CD4-positive, alpha-beta T cell (primary cell): ENCODE data around the gene CLCN1. TPM values are rescaled to one million over a fixed set of nuclear protein-coding genes. Genes with fewer than 3 reads are reported as not detected.

ENCODE experiments used
- ATAC-seq: fragments of 200-7000 bp; cut with Tn5 transposase; one replicate; pipeline ENCODE4 v1.10.0; 2022; ENCODE audit warnings: mild to moderate bottlenecking; ENCODE audit not compliant: poor library complexity
- CTCF ChIA-PET: fragments of 350-600 bp; sonication (Branson Sonifier 250); formaldehyde crosslinking; loops from one replicate; lab custom pipeline; 2021; ENCODE audit warnings: antibody characterized with exemption, inconsistent platforms; lab: Charles Lee
- POLR2A ChIA-PET: fragments of 350-600 bp; sonication (Branson Sonifier 250); formaldehyde crosslinking; loops from one replicate; lab custom pipeline; 2021; ENCODE audit warnings: antibody characterized with exemption, inconsistent platforms; lab: Charles Lee
- DNase-seq, 14 experiments: peaks; one replicate each; pipeline ENCODE4 v3.0.0-alpha.2; 2013 to 2020; ENCODE audit warnings: mixed read lengths in 2 of 14
- H3K27ac ChIP-seq, 2 donors: one replicate each; pipeline versions ENCODE4 v1.5.1 to v1.7.0; 2013; ENCODE audit warnings: low read length in 2 of 2, low read depth in 1 of 2, mild to moderate bottlenecking in 1 of 2
- H3K27me3 ChIP-seq, 2 experiments: 1 replicate in 1 of 2; 2 replicates in 1 of 2; pipeline versions ENCODE4 v1.6.1 to v1.7.0; 2013; ENCODE audit warnings: low read length in 2 of 2, control low read depth in 1 of 2, mild to moderate bottlenecking in 1 of 2, moderate library complexity in 1 of 2; ENCODE audit not compliant: insufficient read depth in 2 of 2, control insufficient read depth in 1 of 2
- H3K36me3 ChIP-seq: one replicate; pipeline ENCODE4 v1.6.1; 2013; ENCODE audit warnings: low read length, control low read depth; ENCODE audit not compliant: insufficient read depth
- H3K4me1 ChIP-seq: one replicate; pipeline ENCODE4 v1.6.1; 2013; ENCODE audit warnings: low read length, control low read depth; ENCODE audit not compliant: insufficient read depth
- H3K4me3 ChIP-seq: one replicate; pipeline ENCODE4 v1.5.1; 2013; ENCODE audit warnings: mild to moderate bottlenecking, low read length, moderate library complexity
- H3K9me3 ChIP-seq, 2 experiments: 1 replicate in 1 of 2; 2 replicates in 1 of 2; pipeline versions ENCODE4 v1.6.1 to v1.7.0; 2013; ENCODE audit warnings: low read length in 2 of 2, mild to moderate bottlenecking in 2 of 2, control low read depth in 1 of 2, moderate library complexity in 1 of 2; ENCODE audit not compliant: control insufficient read depth in 1 of 2, insufficient read depth in 1 of 2
- H3K27ac Mint-ChIP-seq: one replicate; pipeline ENCODE4 v1.8.0; 2020; ENCODE audit warnings: mixed read lengths
- H3K27me3 Mint-ChIP-seq: one replicate; pipeline ENCODE4 v1.8.0; 2021; ENCODE audit warnings: mixed read lengths
- H3K36me3 Mint-ChIP-seq: one replicate; pipeline ENCODE4 v1.8.0; 2021; ENCODE audit warnings: low read depth, mixed read lengths
- H3K4me1 Mint-ChIP-seq: one replicate; pipeline ENCODE4 v1.8.0; 2021; ENCODE audit warnings: low read depth, mixed read lengths
- H3K4me3 Mint-ChIP-seq: one replicate; pipeline ENCODE4 v1.8.0; 2020; ENCODE audit warnings: mild to moderate bottlenecking, mixed read lengths
- H3K9me3 Mint-ChIP-seq: one replicate; pipeline ENCODE4 v1.8.0; 2020; ENCODE audit warnings: mixed read lengths
- intact Hi-C, 2 experiments: fragments of 100-400 bp; cut with DNase I in 1 of 2; cut with micrococcal nuclease in 1 of 2; formaldehyde crosslinking; loops; one replicate each; pipeline versions ENCODE4 v1.15.1 to v1.9.0; 2023 to 2025; cut with DNase I, micrococcal nuclease
- total RNA-seq, 174 experiments: library from RNA in 2 of 174; stranded (reverse) in 2 of 174; gene quantifications; one replicate each; pipeline ENCODE4 v1.2.3 and lab custom pipeline; 2021 to 2026
- TF ChIP-seq, protein P1 (sequence below): fragments of 200-600 bp; IDR thresholded peaks from one replicate; pipeline ENCODE4 v1.8.0; 2022; ENCODE audit warnings: antibody characterized with exemption, mild to moderate bottlenecking

The CLCN1 gene
- total RNA-seq, 2 experiments from 2014 or later = not detected

DNA sequence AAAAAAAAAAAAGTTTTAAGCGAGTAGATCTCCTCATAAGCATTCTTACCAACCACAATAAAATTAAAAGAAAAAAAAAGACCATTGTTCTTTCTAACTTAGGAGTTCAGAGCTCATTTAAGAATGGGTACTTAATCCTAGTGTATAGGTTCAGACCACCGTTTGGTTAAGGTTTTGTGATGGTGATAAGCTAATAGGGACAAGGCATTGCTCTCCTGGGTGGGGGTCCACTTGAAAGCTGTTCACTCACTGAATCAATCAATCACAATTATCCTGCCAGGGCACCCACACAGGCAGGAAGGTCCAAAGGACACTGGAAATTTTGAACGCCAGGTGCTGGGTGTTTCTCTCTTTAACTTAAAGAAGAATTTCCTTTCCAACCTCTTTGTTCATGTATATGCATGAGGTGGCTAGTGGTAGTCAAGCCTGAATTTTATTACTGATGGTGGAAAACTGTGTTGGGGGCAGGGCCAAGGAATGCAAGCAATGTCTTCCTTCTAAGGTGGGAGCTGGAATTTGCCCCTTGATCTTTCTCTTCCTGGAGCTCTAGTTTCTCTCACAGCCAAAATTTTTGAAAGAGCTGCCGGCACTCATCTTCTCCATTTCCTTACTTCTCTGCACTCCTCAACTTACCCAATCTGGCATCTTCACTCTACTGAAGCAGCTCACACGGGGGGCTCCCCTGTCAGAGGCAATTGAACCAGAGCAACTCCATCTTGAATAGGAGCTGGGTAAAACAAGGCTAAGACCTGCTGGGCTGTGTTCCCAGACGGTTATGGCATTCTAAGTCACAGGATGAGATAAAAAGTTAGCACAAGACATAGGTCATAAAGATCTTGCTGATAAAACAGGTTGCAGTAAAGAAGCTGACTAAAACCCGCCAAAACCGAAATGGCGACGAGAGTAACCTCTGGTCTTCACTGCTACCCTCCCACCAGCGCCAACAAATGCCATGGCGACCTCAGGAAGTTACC lies 54.1 kb downstream of the CLCN1 start:
- Histone ChIP-seq H3K36me3 (no peaks in the 10 kb centered on the region), H3K27ac (no peak overlapping the region), H3K4me3 (no peak overlapping the region), H3K9me3 (peaks cover 0 to 3% of the 10 kb centered on the region in 2 experiments), H3K4me1 (peaks cover 31% of the 10 kb centered on the region), H3K27me3 (peaks cover 0 to 5% of the 10 kb centered on the region in 2 experiments)
- ATAC-seq = no peak
- TF ChIP-seq, protein P1, sequence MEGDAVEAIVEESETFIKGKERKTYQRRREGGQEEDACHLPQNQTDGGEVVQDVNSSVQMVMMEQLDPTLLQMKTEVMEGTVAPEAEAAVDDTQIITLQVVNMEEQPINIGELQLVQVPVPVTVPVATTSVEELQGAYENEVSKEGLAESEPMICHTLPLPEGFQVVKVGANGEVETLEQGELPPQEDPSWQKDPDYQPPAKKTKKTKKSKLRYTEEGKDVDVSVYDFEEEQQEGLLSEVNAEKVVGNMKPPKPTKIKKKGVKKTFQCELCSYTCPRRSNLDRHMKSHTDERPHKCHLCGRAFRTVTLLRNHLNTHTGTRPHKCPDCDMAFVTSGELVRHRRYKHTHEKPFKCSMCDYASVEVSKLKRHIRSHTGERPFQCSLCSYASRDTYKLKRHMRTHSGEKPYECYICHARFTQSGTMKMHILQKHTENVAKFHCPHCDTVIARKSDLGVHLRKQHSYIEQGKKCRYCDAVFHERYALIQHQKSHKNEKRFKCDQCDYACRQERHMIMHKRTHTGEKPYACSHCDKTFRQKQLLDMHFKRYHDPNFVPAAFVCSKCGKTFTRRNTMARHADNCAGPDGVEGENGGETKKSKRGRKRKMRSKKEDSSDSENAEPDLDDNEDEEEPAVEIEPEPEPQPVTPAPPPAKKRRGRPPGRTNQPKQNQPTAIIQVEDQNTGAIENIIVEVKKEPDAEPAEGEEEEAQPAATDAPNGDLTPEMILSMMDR = no peak
- DNase-seq = no peak
- Mint-ChIP-seq H3K27me3 (peaks cover 19% of the 10 kb centered on the region), H3K4me1 (peaks cover 36% of the 10 kb centered on the region), H3K27ac (no peak overlapping the region), H3K36me3 (no peaks in the 10 kb centered on the region), H3K4me3 (no peak overlapping the region), H3K9me3 (no peaks in the 10 kb centered on the region)
- intact Hi-C loops = no loop called here
- ChIA-PET POLR2A (interaction anchor here (1.3 kb wide), 1 partner anchor 10 kb away, joined by 4 read pairs; no protein-coding TSS in a partner anchor), CTCF (interaction anchor here (0.6 to 2.1 kb wide), 4 partner anchors 10 to 155 kb away, joined by 3 to 11 read pairs (median 4); no protein-coding TSS in a partner anchor)

DNA sequence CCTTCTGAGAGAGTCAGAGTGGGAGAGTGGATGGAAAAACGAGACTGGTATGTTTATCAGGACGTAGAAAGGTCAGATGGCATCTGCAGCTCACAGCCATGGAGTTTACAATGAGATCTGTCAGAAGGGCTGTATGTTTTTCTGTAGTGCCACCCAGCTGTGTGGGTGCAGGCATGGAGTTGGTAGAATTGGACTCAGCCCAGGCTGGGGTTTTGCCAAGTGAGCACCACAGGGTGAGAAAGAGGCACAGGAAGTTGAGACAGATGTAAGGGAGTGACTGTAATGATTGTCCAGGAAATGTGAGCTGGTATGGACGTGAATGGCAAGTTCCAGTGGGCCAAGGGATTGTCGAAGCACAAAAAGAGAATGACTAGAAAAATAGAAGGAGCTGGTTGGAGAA lies 56.2 kb downstream of the CLCN1 start:
- Histone ChIP-seq H3K27ac (no peak overlapping the region), H3K4me1 (peaks cover 52% of the 10 kb centered on the region), H3K4me3 (no peak overlapping the region), H3K27me3 (no peaks in the 10 kb centered on the region), H3K36me3 (no peaks in the 10 kb centered on the region), H3K9me3 (peaks cover 0 to 3% of the 10 kb centered on the region in 2 experiments)
- TF ChIP-seq, protein P1 = no peak
- intact Hi-C loops = no loop called here
- CTCF ChIA-PET = interaction anchor here (0.6 to 1.2 kb wide), 6 partner anchors 8 to 1063 kb away, joined by 3 to 14 read pairs (median 3); no protein-coding TSS in a partner anchor
- POLR2A ChIA-PET = interaction anchor here (1.2 to 1.6 kb wide), 4 partner anchors 8 to 63 kb away, joined by 3 to 7 read pairs (median 4); partner anchors contain the start of gene ZYX
- Mint-ChIP-seq H3K4me1 (peaks cover 57% of the 10 kb centered on the region), H3K27ac (peak overlapping the region; percentile 24), H3K4me3 (peak overlapping the region; percentile 2), H3K9me3 (no peaks in the 10 kb centered on the region), H3K36me3 (no peaks in the 10 kb centered on the region), H3K27me3 (no peaks in the 10 kb centered on the region)
- peak; percentile 33 to 82 (median 62) for DNase-seq
- ATAC-seq = peak; percentile 45

DNA sequence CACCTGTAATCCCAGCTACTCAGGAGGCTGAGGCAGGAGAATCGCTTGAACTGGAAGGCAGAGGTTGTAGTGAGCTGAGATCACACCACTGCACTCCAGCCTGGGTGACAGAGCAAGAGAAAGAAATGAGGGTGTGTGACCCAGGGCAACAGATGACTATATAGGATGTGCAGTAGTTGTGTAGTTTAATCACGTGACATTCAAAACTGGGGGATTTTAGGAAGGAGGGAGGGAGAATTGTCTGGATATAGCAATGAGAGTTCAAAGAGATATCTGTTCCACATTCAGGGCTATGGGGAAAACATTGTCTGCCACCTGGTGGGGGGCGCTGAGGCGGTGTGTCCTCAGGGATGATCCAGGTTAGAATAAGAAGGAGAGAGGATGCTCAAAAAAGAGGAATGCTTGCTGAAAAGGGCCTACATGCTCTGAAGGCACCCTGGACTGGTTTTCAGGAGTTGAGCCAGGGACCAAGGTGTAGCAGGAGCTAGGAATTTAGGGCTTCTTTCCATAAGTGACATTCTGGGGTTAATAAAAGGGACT lies 57.4 kb downstream of the CLCN1 start:
- Mint-ChIP-seq H3K27ac (no peak overlapping the region), H3K27me3 (no peaks in the 10 kb centered on the region), H3K4me3 (no peak overlapping the region), H3K4me1 (peaks cover 65% of the 10 kb centered on the region), H3K36me3 (no peaks in the 10 kb centered on the region), H3K9me3 (no peaks in the 10 kb centered on the region)
- H3K4me3 ChIP-seq = no peak overlapping the region
- TF ChIP-seq, protein P1 = no peak
- POLR2A ChIA-PET = interaction anchor here (0.6 to 1.2 kb wide), 2 partner anchors 76 to 890 kb away, joined by 3 read pairs; no protein-coding TSS in a partner anchor
- peaks cover 58% of the 10 kb centered on the region for H3K4me1 ChIP-seq
- H3K27ac ChIP-seq = no peak overlapping the region
- no peaks in the 10 kb centered on the region for H3K27me3 ChIP-seq
- no peaks in the 10 kb centered on the region for H3K9me3 ChIP-seq
- ATAC-seq = no peak
- DNase-seq = no peak
- CTCF ChIA-PET = interaction anchor here (1.0 to 1.2 kb wide), 2 partner anchors 15 to 103 kb away, joined by 3 read pairs; no protein-coding TSS in a partner anchor
- intact Hi-C loops = no loop called here
- H3K36me3 ChIP-seq = no peaks in the 10 kb centered on the region
